SK-N-SH treated with all-trans-retinoic acid at 6 μM for 48 hours (cell line): ENCODE results near the gene UBALD2.

Experiments used
- PATZ1 ChIP-seq: fragments of 250-450 bp; sonication (Bioruptor Pico); IDR thresholded peaks from 2 replicates; pipeline ENCODE4 v1.8.0; 2020; ENCODE audit warnings: mild to moderate bottlenecking, moderate library complexity, borderline replicate concordance
- PPARA ChIP-seq: fragments of 250-450 bp; sonication (Bioruptor Pico); IDR thresholded peaks from 2 replicates; pipeline ENCODE4 v1.5.0; 2020; ENCODE audit warnings: mild to moderate bottlenecking, borderline replicate concordance
- RARB ChIP-seq: fragments of 250-450 bp; sonication (Bioruptor Pico); IDR thresholded peaks from 2 replicates; pipeline ENCODE4 v1.8.0; 2021; ENCODE audit warnings: mild to moderate bottlenecking, moderate library complexity
- ZFP3 ChIP-seq: fragments of 250-450 bp; sonication (Bioruptor Pico); IDR thresholded peaks from 2 replicates; pipeline ENCODE4 v1.5.0; 2020; ENCODE audit warnings: mild to moderate bottlenecking, moderate library complexity
- ZFP30 ChIP-seq: fragments of 450-650 bp; formaldehyde crosslinking; IDR thresholded peaks from 2 replicates; pipeline ENCODE4 v1.5.0; 2022; ENCODE audit warnings: mild to moderate bottlenecking, moderate library complexity
- ZNF565 ChIP-seq: fragments of 450-650 bp; formaldehyde crosslinking; conservative IDR thresholded peaks from 2 replicates; pipeline ENCODE4 v1.5.0; 2020; ENCODE audit warnings: low read depth, mild to moderate bottlenecking, moderate library complexity
- ZNF70 ChIP-seq: fragments of 450-650 bp; formaldehyde crosslinking; IDR thresholded peaks from 2 replicates; pipeline ENCODE4 v1.5.0; 2020; ENCODE audit warnings: mild to moderate bottlenecking, moderate library complexity

GRCh38 chr17:76241204-76241538 lies 24.0 kb upstream of the UBALD2 start:
- TF ChIP-seq PATZ1 (CRISPR knock-in tag) (no peak), ZFP3 (CRISPR knock-in tag) (no peak), ZNF70 (CRISPR knock-in tag) (no peak), ZNF565 (no peak), ZFP30 (CRISPR knock-in tag) (no peak), PPARA (CRISPR knock-in tag) (no peak), RARB (no peak)
